Dedifferentiated amniotic fluid mesenchymal stem cell (primary cell): ENCODE results near the gene PRKN.
A peak's percentile ranks its signal among the peaks of the same experiment; 100 is the strongest.

Experiments
- DNase-seq: peaks from one replicate; pipeline ENCODE4 v3.0.0-alpha.2; 2016; ENCODE audit errors: extremely low spot score

Gene PRKN

DNA sequence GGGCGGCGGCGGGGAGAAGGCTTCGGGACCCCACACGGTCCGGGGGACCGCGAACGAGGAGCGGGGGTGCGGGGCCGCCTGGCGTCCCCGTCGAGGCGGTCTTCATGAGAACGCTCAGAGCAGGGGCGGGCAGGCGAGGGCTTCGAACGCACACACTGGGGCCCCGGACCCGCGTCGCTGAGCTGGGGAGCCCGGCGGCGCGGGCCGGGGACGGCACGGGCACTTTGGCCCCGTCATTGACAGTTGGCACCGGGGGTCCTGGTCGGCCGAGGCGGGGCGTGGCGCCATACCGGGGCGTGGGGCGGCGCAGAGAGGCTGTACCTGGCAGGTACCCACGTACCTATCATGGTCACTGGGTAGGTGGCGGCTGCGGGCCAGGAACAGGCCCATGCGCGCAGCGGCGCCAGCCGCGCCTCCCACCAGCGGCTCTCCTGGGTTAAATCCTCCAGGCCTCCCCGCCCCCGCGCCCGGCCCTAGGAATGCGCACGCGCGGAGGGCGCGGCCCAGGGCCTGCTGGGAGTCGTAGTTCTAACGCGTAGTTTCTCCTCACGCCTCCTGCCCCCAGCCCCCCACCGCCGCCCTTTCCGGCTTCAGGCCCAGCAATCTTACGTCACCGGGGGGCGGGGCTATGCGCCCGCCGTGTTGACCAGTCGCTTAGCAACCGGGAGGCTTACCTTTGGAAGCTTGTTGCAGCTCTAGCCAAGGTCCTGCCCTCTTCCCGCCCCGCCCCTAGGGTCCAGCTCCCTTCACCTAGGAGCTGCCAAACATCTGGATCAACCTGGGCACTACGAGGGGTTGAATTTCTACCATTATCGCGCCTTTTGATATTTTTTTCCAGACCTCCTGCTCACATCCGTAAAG is at the start of gene PRKN, which contains the start of gene PACRG:
Gene PRKN (minus strand): TSS at position 445 of the 861 bp plus-strand sequence.
Gene PACRG (plus strand): TSS at position 653 of the 861 bp plus-strand sequence.
- DNase-seq, result peak; percentile 97

DNA sequence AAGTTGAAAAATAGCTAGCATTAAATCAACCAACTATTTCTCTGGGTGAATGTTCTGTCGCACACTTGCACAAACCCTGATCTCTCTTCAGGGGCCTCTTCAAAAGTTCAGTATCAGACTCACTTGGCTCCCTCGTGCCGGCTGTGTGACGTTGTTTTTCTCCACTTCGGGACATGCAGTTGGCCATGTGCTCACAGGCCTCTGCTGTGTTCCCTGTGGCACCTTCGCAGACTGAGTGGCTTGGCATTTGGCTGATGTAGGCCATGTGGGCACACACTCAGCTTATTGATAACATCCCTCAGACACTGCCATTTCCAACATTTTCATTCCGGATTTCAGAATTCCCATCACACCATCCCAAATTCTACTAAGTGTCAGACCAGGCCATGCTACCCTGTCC is 49.5 kb upstream of the PRKN start:
- DNase-seq, result no peak

DNA sequence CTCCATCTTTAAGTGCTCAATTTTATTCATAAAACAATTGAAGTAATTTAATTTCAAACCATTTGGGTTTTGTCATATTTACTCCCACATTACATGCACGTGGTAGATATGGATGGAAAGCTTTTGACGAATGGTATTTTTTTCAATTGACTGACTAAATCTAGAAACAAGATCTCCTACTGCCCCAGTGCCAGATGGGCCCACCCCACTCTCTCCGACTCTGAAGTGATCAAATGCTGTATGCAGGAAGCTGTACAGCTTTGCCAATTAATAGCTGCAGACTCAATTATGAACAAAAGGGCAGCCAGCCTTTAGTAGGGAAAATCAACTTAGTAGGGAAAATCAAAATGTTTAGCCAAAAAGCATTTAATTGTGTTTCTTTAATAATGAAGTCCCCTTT is 46.4 kb upstream of the PRKN start:
- no peak for DNase-seq

DNA sequence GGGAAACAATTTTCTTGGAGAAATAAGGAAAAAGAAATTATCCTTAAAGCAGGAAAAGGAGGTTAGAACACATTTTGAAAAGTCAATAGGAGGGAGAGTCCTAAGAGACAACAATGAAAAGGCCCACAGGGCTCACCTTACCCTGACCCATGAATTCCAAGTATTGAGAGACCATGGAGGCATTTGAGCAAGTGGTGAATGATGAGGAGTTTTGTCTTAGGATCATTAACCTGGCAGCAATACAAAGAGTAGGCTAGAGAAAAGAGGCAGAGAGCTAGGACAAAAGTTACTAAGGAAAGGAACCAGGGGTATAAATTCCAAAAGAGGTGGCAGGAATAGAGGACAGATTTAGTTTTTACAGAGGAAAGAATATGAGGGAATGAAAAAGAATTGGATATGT is 44.9 kb upstream of the PRKN start:
- DNase-seq, result no peak

DNA sequence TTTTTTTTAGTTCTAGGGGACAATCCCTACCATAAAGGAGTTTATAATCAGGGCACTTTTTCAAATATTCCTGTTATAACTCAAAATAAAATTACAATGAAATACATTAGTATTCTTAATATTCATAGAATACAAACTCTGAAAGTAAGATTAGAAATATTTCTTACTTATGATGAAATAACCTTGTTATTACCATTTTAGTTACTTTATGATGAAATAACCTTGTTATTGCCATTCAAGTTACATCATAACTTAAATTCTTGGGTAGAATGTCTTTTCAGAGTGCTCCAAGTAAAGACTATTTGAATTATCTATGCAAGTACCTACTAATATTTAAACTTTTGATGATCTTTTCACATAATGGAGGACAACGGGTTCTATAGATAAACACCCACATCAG is 43.4 kb upstream of the PRKN start:
- no peak for DNase-seq

DNA sequence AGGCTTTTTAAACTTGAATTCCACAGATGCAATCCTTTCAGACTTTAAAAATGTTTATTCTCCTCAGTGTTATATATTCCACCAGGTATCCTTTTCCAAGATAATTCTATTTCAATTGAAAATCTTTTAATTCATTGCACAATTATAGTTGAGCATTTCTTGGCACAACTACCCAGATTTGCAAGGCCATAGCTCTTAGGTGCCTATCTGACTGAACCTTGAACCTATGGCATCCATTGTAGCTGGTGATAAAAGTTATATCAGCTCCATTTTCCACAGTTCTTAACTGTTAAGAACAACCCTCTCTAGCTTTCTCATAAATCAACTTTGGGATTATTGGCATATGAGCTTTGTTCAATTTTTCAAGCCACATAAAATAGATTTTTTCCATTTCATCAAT is 42.6 kb upstream of the PRKN start:
- no peak for DNase-seq

DNA sequence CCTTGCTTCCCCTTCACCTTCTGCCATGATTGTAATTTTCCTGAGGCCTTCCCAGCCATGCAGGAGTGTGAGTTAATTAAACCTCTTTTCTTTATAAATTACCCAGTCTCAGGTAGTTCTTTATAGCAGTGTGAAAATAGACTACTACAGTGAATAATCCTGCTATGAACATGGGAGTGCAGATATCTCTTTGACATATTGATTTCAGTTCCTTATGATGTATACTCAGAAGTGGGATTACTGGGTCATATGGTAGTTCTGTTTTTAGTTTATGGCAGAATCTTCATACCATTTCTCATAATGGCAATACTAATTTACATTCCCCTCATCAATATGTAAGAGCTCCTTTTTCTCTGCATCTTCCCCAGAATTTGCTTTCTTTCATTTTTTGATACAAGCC is 26.2 kb upstream of the PRKN start:
- DNase-seq, result no peak

DNA sequence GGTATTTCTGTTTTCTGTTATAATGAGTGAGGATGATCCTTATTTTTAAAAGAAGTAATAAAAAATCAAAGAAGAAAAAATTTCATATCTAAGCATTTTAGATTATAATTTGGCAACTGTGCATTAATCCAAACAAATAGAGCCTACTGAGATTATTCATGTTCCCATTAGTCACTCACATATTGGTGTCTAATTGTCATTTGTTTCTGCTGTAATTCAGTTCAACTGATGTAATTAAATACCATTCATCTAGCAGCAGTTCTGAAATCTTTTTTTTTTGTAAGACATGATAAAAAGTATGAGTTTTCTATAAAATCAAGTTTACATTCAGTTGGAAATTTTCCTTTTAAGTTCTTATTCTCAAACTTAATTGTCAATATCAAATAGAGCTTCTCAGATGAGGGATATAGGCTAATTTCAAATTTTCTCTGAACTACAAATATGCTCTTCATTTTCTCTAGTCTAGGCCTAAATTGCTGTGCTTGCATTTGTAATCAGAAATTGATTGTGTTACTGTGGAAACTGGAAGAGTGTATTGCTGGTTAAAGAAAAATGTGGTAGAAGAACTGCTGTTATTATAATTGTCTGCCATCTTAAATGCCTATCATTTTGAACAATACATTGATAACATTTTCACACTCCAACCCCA is 23.8 kb upstream of the PRKN start:
- no peak for DNase-seq

DNA sequence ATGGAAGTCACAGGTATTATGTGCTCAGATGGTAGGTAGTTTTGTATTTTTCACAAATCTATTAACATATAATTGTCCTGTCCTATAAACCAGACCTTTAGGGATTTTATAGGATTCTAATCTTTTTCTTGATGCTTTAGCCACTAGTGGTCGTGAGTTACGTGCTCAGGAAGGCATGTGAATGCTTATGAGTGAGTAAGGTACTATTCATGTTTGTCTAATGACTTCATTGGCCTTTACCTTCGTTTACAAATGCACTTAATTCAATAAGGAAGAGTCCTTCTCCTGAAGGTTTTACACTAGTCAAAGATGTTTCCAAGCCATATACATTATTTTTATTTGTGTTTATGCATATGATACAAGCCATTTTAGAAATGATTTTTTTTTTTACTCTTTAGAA is 23.2 kb upstream of the PRKN start:
- DNase-seq, result no peak

DNA sequence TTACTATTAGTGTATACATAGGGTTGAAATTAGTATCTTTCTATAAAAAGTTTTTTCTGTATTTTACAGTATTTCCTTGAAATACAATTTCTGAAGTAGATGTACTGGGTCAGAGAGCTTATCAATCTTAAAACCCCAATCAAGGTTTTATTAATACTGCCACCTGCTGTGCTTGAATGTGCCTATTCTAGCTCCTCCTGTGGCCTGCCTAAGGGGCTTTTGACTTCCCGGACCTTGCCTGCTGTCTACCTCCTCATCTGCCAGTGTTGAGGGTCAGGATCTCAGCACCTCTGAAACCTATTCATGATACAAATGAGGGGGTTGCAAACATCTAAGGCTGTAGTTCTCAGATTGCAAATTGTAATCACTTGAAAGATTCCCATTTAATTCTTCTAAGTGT is 9.4 kb upstream of the PRKN start:
- no peak for DNase-seq

DNA sequence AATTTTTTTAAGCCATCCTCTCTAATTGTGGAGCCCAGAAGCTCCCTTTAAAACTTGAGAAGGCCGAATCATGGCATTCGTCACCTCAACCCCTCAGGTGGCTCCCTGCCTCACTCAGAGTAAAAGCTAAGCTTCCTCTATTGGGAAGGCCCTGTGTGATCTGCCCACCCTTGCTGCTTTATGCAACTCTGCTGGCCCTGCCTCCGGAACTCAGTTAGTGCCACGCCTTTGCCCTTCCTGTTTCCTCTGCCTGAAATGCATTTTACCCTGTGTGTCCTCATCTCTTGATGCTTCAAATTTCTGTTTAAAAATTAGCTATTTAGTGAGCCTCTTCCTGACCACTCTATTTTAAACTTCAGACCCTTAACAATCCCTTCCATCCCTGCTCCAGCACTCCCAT is 5.9 kb upstream of the PRKN start:
- no peak for DNase-seq

DNA sequence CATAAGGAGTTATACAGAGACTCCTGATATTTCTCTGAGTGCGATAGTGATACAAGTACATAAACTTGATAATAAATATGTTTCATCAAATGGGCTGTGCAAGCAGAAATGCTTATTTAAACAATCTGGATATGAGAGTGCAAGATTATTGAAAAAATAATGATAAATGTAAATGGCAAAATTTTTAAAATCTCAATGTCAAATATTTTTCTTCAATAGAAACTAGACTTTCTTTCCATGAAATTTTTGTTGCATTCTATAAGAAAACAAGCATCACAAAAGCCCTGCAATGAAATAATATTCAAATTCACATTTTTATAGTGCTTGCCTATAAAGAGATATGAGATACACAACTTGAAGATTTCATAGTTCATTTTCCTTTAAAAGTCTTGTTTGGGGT is 2.9 kb upstream of the PRKN start:
- DNase-seq, result no peak

DNA sequence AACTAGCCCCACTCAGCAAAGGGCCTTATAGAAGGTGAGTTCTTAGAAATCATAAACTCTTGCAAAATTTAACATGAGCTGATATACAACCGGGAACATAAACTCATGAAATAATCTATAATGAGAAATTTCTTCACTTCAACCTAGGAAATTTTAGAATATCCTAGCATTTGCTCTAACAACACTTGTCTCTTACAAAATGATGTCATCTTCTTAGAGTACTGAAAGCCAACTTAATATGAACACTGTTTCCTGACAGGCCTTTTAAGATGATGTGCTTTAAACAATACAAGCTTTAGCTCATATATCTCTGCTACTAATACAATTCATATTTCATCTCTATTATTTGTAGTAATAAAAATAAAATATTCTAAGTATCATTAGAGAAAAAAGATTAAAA is 1.1 kb upstream of the PRKN start:
- DNase-seq, result no peak

DNA sequence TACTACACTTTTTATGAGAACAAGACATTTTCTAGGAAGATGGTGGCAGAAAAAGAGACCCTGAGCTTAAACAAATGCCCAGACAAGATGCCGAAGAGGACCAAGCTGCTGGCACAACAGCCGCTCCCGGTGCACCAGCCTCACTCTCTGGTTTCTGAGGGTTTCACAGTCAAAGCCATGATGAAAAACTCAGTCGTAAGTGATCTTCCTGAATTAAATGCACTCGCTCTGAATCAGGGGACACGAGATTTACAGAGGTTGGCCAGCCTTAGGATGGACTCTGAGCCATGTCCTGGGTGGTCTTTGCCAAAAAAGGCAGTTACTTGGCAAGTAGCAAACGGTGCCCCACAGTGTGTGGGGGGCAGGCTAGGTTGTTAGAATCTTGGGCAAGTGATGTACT is 631 bp upstream of the PRKN start:
- no peak for DNase-seq

DNA sequence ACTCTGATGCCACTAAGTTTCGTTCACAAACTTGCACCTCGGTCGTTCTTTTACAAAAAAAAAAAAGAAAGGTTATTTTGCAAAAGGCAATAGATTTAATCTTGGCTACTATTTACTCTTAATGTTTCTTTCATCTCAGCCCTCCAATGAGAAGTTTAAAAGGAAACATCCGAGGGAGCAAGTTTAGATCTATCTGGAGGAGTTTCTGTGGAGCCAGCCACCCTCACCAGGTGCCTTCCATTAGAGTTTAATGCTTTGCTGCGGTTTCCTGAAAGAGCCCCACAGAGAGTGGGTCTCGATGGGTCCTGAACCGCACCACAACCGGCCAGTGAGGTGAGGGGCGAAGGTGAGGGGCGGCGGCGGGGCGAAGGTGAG is 632 bp downstream of the PRKN start:
- DNase-seq, result no peak

DNA sequence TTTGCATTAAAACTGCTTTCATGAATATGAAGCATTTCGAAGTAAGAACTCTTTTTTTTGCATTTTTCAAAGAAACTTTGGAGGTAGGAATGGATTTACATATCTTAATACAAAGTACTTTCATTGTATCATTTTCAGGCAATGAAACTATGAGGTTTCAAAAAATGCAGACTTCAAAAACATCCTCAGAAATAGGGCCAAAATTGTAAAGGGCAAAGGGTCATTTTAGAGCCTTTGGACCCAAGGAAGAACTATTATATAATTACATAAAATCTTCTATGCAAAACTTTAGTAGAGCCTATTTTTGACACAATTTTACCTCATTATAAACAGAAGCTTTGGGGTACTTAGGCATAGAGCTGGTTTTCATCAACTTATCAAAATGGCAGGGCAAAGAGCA is 4.9 kb downstream of the PRKN start:
- no peak for DNase-seq

DNA sequence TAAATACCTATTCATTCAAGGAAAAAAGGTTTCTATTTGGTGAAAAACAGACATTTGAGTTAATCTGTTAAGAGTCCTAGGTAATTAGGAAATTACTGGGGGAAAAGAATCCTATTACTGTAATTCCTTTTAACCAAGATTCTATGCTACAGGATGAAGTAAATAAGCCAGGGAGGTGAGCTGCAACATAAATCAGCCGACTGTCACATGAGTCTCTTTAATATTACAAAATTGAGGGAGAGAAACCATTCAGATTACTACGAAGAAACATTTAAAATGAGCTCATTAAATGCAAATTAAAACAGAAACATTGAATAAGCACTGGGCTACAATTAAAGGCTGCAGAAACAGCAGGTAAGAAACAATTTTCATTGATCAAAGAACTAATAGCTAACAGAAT is 5.3 kb downstream of the PRKN start:
- no peak for DNase-seq

DNA sequence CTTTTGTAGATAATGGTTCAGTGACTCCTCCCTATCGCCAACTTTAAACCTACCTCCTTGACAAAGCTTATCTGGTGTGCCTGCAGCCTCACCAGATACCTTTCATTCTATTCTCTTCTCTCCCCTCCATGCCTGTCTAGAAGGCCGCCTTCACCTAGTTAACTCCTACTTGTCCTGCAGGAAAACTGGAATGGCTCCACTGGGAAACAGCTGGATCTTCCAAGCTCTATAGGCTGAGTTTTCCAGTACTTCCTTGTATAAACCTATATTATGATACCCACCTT is 6.2 kb downstream of the PRKN start:
- no peak for DNase-seq

DNA sequence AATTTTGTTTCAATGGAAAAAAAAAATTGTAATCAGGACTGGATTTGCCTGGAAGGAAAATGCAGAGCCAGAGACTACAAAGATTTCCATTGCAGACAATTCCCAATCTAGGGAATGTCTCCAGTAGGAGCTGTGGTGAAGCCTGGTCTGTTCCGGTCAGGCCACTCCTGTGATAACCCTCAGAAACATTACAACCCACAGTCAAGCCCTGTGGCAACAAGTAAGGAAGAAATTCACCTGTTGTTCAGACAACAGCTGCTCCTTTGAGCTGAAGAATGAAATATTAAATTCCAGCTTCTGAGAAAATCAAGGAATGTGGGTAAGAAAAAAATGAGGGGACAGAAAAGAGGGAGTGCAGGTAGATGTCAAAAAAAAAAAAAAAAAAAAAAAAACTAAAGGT is 8.0 kb downstream of the PRKN start:
- DNase-seq, result no peak

DNA sequence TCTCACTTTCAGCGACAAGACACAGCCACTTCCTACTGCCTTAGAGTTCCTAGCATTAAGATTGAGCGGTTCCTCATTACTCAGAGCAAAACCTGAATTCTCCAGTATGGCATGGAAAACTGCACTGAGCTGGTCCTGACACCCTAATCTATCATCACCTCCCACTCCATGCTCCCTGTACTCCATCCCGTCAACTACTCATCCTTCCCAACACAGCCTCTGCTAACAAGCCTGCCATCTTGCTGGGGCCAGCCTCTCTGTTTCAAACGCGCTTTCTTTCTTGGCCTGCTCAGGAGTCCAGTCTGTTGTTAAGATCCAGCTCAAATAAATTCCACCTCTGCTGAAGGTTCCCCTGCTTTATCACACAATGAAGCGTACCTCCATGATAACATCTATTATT is 12.0 kb downstream of the PRKN start:
- DNase-seq, result no peak

DNA sequence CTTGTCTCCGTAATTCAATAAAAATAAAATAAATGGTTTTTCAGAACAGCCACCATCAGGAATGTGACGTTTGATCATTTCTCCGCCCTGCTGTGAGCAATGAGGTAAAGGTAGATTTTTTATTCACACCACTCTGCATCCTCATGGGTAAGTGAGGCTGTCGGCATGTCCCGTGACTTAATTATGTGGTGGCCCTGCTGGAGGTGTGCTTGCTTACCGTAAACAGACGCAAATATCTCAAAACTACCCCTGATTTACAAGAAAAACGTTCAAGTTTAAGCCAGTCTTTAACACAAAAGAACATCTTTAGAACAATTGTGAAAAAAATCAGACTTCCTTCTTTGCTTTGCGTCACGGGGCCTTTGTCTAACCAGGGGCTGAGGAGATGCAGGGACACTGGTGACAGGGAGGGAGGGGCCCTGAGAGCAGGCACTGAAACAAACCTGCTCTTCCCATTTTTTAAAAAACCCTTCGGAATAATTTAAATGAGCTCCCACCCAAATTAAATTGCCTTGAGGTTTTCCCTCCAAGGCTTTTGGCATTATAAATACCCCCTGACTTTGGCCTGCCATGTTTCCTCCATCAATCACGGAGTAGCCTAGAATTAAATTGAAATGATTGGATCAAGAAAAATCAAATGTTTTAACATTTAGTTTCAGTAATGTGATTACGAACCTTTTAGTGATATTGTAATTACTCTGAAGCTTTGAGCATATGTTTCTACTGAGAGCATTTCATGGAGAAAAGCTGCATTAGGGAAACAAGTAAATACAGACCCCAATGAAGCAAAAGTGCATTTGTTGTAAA is 13.4 kb downstream of the PRKN start:
- DNase-seq, result no peak

DNA sequence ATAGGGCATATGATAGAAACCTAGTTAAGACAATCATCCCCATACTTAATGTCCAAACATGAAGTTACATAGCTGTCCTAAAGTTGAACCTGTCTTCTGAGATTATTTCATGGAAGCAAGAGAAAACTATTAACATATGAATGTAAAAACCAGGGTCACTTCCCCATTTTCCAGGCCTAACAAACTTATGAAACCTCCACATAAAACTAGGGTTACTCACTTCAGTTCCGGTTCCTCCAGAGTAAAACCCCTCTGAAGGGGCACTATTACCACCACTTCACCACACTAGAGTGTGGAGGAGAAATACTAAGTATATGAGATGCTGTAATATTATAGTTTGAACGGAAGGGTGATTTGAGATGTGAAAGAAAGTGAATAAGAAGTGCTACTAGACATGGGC is 14.9 kb downstream of the PRKN start:
- no peak for DNase-seq

DNA sequence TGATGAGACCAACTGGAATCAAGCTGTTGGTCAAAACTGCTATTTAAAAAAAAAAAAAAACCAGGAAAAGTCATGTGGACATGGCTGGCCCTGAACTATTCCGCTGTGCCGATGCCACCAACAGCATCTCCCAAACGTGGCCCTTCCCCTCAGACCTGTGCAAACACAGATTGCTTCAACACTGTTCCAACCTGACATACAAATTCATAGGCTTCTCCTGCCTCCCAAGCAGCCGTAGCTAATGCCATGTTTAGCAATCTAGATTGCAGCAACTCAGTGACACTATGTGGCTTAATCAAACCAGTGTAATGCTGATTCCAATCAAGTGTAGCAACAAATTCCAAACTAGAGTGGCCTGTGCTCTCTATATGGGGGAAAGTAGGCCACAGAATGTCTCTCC is 16.2 kb downstream of the PRKN start:
- no peak for DNase-seq
